Tibial nerve (tissue), 4 donors: ENCODE results near the gene CUL1. TPM values are rescaled to one million over a fixed set of nuclear protein-coding genes. Genes with fewer than 3 reads are reported as not detected.

Source experiments
- DNase-seq, 2 donors: peaks; one replicate each; pipeline ENCODE4 v3.0.0-alpha.2; 2019; ENCODE audit warnings: low spot score in 2 of 2
- H3K27ac ChIP-seq, 4 donors: fragments of 200-600 bp; sonication (generic) in 3 of 4; one replicate each; pipeline ENCODE4 v1.5.1; 2017 to 2019; ENCODE audit warnings: mild to moderate bottlenecking in 1 of 4
- H3K27me3 ChIP-seq, 2 donors: fragments of 200-600 bp; sonication (generic) in 1 of 2; one replicate each; pipeline versions ENCODE4 v1.5.1 to v1.6.0; 2017 to 2019
- H3K36me3 ChIP-seq, 3 donors: fragments of 200-600 bp; sonication (generic); one replicate each; pipeline ENCODE4 v1.5.1; 2018 to 2019
- H3K4me1 ChIP-seq, 4 donors: fragments of 200-600 bp; sonication (generic) in 3 of 4; one replicate each; pipeline ENCODE4 v1.5.1; 2017 to 2019
- H3K4me3 ChIP-seq, 4 donors: fragments of 200-600 bp; sonication (generic) in 3 of 4; one replicate each; pipeline ENCODE4 v1.5.1; 2017 to 2019; ENCODE audit warnings: mild to moderate bottlenecking in 1 of 4, moderate library complexity in 1 of 4
- H3K9me3 ChIP-seq, 4 donors: fragments of 200-600 bp; sonication (generic) in 3 of 4; one replicate each; pipeline ENCODE4 v1.5.1; 2017 to 2019
- EP300 ChIP-seq, 2 donors: sonication (generic); formaldehyde crosslinking; IDR thresholded peaks; one replicate each; pipeline ENCODE4 v1.6.1; 2017; ENCODE audit warnings: antibody characterized with exemption in 2 of 2, mild to moderate bottlenecking in 1 of 2
- POLR2A ChIP-seq, 2 donors: fragments of 450-650 bp; IDR thresholded peaks; one replicate each; pipeline ENCODE4 v1.6.1; 2017; ENCODE audit warnings: antibody characterized with exemption in 2 of 2, mild to moderate bottlenecking in 2 of 2, moderate library complexity in 2 of 2
- WGBS, 2 donors: methylation state at CpG; one replicate each; pipeline ENCODE4 v1.1.5; 2018; 5-methylcytosine and 5-hydroxymethylcytosine counted together
- total RNA-seq, 4 donors: library from RNA; depleted of rRNA; stranded (reverse); fragments of >200 nt; gene quantifications; one replicate each; pipeline ENCODE4 v1.1.0, GENCODE V29; 2016
- TF ChIP-seq, protein P1 (sequence below), 5 experiments: fragments of 200-600 bp in 3 of 5; fragments of 450-650 bp in 2 of 5; sonication (generic) in 3 of 5; IDR thresholded peaks; one replicate each; pipeline ENCODE4 v1.5.1; 2016 to 2019; ENCODE audit warnings: antibody characterized with exemption in 5 of 5, mild to moderate bottlenecking in 3 of 5, moderate library complexity in 2 of 5

CUL1 gene
- total RNA-seq, 4 donors from 2014 or later: 37.1 to 45.9 (median 41.8) TPM

GRCh38 chr7:148815612-148816011 is 116.9 kb downstream of the CUL1 start:
- TF ChIP-seq EP300 (IDR thresholded peaks at IDR 0.05): no peak
- TF ChIP-seq, protein P1, sequence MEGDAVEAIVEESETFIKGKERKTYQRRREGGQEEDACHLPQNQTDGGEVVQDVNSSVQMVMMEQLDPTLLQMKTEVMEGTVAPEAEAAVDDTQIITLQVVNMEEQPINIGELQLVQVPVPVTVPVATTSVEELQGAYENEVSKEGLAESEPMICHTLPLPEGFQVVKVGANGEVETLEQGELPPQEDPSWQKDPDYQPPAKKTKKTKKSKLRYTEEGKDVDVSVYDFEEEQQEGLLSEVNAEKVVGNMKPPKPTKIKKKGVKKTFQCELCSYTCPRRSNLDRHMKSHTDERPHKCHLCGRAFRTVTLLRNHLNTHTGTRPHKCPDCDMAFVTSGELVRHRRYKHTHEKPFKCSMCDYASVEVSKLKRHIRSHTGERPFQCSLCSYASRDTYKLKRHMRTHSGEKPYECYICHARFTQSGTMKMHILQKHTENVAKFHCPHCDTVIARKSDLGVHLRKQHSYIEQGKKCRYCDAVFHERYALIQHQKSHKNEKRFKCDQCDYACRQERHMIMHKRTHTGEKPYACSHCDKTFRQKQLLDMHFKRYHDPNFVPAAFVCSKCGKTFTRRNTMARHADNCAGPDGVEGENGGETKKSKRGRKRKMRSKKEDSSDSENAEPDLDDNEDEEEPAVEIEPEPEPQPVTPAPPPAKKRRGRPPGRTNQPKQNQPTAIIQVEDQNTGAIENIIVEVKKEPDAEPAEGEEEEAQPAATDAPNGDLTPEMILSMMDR (IDR thresholded peaks at IDR 0.05): no peak
- no peak for TF ChIP-seq POLR2A (IDR thresholded peaks at IDR 0.05)
- no peak for DNase-seq
- WGBS, 2 donors: 68 to 81% methylated on average over 3 of the region's 3 CpGs
- Histone ChIP-seq H3K4me1 (no peaks in the 10 kb centered on the region), H3K4me3 (no peak overlapping the region), H3K27me3 (no peaks in the 10 kb centered on the region), H3K27ac (no peak overlapping the region), H3K9me3 (no peaks in the 10 kb centered on the region), H3K36me3 (peaks cover 0 to 5% (median 0%) of the 10 kb centered on the region in 3 donors)

DNA sequence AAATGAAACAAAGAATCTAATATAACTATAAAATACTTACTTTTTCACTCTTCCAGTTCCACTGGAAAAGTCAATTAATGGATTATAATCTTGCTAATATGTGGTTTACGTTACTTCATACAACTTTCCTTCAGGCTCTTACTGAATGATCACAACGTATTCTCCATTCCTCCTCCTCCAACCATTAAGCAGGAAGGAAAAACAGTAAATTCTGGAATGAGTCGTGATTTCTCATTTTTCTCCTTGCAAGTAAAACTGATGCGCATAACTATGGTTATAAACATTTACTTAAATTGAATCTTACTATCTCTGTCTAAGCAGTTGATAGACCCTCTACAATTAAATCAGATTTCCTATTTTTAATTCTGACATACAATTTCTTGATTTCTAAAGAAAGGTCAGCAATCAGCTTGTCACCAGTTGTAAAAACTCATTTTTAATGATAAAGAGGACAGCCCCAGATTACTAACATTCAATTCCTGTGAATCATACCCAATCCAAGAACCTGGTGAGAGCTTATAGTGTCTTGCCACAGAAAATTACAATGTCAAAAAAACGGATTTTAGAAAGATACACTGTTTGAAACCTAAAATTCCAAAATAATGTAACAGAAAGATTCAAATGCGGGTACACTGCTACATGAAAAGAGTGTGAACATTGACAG is 121.1 kb downstream of the CUL1 start:
- H3K36me3 ChIP-seq: peaks cover 0 to 5% (median 0%) of the 10 kb centered on the region in 3 donors
- H3K9me3 ChIP-seq: no peaks in the 10 kb centered on the region
- no peak overlapping the region for H3K27ac ChIP-seq
- no peak for DNase-seq
- H3K27me3 ChIP-seq: no peaks in the 10 kb centered on the region
- TF ChIP-seq, protein P1 (IDR thresholded peaks at IDR 0.05): no peak
- no peak for TF ChIP-seq POLR2A (IDR thresholded peaks at IDR 0.05)
- no peak for TF ChIP-seq EP300 (IDR thresholded peaks at IDR 0.05)
- H3K4me3 ChIP-seq: no peak overlapping the region
- WGBS, 2 donors: 89 to 90% methylated on average over 6 of the region's 6 CpGs
- no peaks in the 10 kb centered on the region for H3K4me1 ChIP-seq

- no peak overlapping the region for H3K27ac ChIP-seq
- DNase-seq: no peak
- no peaks in the 10 kb centered on the region for H3K9me3 ChIP-seq
- no peaks in the 10 kb centered on the region for H3K4me1 ChIP-seq
- no peaks in the 10 kb centered on the region for H3K27me3 ChIP-seq
- H3K4me3 ChIP-seq: no peak overlapping the region
- H3K36me3 ChIP-seq: peaks cover 0 to 5% (median 0%) of the 10 kb centered on the region in 3 donors
- WGBS, 2 donors: 90 to 98% methylated on average over 2 of the region's 2 CpGs
- TF ChIP-seq, protein P1 (IDR thresholded peaks at IDR 0.05): no peak
- TF ChIP-seq EP300 (IDR thresholded peaks at IDR 0.05) (no peak), POLR2A (IDR thresholded peaks at IDR 0.05) (no peak)
Measured at GRCh38 chr7:148821422-148821821, 122.7 kb downstream of the CUL1 start.

- WGBS, 2 donors: 93 to 94% methylated on average over 2 of the region's 2 CpGs
Measured at GRCh38 chr7:148824864-148825263, 126.2 kb downstream of the CUL1 start.

GRCh38 chr7:148825338-148825737 is 126.6 kb downstream of the CUL1 start:
- WGBS, 2 donors: 46 to 53% methylated on average over 5 of the region's 5 CpGs
- TF ChIP-seq, protein P1 (IDR thresholded peaks at IDR 0.05): no peak
- TF ChIP-seq EP300 (IDR thresholded peaks at IDR 0.05) (no peak), POLR2A (IDR thresholded peaks at IDR 0.05) (no peak)
- DNase-seq: no peak
- Histone ChIP-seq H3K9me3 (no peaks in the 10 kb centered on the region), H3K36me3 (no peaks in the 10 kb centered on the region), H3K4me1 (no peaks in the 10 kb centered on the region), H3K27me3 (no peaks in the 10 kb centered on the region), H3K27ac (no peak overlapping the region), H3K4me3 (no peak overlapping the region)

More at GRCh38 chr7:148824864-148825263, 126.2 kb downstream of the CUL1 start:
- H3K36me3 ChIP-seq: no peaks in the 10 kb centered on the region
- H3K27me3 ChIP-seq: no peaks in the 10 kb centered on the region
- H3K4me3 ChIP-seq: no peak overlapping the region
- no peaks in the 10 kb centered on the region for H3K4me1 ChIP-seq
- H3K27ac ChIP-seq: no peak overlapping the region
- no peak for DNase-seq
- H3K9me3 ChIP-seq: no peaks in the 10 kb centered on the region
- no peak for TF ChIP-seq EP300 (IDR thresholded peaks at IDR 0.05)
- no peak for TF ChIP-seq POLR2A (IDR thresholded peaks at IDR 0.05)
- TF ChIP-seq, protein P1 (IDR thresholded peaks at IDR 0.05): no peak
